Astrocyte of the hippocampus (primary cell): Measurements from ENCODE around the gene KLHL22.
A peak's percentile ranks its signal among the peaks of the same experiment; 100 is the strongest.
"Not testable (repeated sequence)": the region's sequence is repeated elsewhere in the genome, so short reads cannot be mapped to it uniquely, and the experiment has no call there.

ENCODE experiments used
- DNase-seq: peaks from one replicate; pipeline ENCODE4 v3.0.0; 2011; ENCODE audit warnings: low read depth, low spot score

The KLHL22 gene

DNA sequence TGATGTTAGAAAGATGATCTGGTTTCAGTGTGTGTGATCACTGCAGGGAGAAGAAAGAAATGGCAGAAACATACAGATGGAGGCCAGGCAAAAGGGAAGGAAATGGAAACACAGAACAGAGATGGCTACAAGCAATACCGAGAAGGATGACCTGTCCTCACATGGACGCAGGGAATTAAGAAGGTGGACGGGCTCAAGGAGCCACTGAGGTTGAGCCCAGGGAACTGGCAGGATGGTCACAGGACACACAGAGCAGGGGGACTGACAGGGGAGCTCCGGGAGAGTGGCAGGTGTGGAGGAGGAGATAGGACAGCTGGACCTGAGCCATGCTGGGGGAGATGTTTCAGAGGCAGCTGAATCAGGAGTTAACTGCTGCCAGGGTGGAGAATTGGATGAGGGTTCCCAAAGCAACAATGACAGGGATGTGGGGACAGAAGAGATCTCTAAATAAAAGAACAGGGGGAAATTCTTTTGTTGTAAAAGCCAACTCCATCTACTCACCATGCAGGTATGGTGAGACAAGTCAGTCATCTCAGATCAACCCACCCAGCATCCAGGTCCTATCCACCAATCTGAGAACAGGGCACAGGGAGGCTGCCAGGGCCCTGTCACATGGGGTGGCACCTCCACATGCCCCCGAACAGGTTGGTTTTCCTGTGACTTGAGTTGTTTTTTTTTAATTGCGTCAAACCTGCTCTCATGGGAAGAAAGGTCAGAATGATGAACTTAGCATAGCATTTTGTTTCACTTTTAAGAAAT, 26.3 kb downstream of the KLHL22 start:
- DNase-seq, result no peak

GRCh38 chr22:20466659-20467379, 28.8 kb downstream of the KLHL22 start:
- DNase-seq, result no peak

DNA sequence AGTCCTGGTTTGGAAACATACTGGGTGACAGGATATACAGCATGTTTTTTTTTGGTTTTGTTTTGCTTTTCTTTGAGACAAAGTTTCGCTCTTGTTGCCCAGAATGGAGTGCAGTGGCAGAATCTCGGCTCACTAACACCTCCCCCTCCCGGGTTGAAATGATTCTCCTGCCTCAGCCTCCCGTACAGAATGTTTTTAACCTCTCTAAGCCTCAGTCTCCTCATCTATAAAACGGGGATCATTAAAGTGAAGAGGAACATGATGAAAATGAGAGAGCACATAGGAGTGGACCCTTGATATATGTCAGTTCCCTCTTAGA, 29.9 kb downstream of the KLHL22 start:
- DNase-seq, result no peak

DNA sequence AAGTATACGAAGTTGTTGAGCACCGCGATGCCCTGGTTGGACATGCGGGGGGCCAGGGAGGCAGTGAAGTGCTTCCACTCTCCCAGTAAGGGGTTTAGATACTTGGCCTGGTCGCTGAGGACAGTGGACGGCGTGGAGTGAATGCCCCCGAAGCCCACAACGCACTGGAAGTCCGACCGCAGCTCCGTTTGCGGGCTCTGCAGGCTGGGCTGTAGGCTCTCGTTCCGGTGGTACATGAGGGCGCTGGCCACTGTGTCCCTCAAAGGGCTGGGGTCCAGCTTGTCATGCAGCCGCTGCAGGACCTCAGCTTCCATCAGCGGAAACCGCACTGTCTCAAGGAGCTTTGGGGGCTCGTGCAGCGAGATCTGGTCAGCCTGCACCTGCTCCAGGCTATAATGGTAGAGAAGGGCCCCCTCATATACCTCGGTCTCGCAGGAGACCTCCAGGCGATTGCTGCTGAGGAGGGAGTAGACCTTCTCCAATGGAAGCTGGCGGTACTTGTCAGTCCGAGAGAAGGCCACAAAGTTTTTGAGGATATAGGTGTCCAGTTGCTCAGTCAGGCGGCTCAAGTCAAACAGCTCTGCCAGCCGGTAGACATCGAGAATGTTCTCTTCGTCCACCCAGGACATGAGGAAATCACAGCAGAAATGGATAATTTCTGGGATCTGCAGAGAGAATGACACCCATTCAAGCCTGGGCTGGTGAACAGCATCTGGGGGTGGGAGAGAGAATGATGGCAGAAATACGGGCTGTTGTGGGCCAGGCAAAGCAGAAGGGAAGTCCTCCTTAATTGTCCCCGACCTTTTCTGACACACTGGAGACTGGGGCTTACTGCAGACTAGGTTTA, 30.5 kb downstream of the KLHL22 start:
- no peak for DNase-seq

GRCh38 chr22:20464096-20464614, 31.4 kb downstream of the KLHL22 start:
- DNase-seq, result no peak

- no peak for DNase-seq
Measured at GRCh38 chr22:20463324-20464095, 32.1 kb downstream of the KLHL22 start.

DNA sequence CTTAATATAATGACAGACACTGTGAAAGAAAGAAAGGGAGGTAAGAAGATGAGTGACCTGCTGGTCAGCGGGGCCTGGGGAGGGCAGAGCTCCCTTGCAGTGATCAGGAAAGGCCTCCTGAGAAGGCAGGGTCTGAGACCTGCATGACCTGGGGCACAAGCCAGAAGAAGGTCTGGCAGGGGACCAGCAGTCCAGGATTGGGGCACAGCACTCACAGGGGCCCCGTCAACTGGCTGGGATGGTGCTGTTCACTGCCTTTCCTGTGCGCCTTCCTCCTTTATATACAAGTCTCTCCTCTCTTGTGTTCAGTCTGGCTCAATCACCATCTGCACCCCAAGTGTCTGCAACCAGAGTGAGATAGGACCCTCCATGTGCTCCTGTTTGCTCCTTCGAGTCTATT, 35.7 kb downstream of the KLHL22 start:
- DNase-seq, result no peak

GRCh38 chr22:20459152-20459542, 36.4 kb downstream of the KLHL22 start:
- DNase-seq, result no peak

DNA sequence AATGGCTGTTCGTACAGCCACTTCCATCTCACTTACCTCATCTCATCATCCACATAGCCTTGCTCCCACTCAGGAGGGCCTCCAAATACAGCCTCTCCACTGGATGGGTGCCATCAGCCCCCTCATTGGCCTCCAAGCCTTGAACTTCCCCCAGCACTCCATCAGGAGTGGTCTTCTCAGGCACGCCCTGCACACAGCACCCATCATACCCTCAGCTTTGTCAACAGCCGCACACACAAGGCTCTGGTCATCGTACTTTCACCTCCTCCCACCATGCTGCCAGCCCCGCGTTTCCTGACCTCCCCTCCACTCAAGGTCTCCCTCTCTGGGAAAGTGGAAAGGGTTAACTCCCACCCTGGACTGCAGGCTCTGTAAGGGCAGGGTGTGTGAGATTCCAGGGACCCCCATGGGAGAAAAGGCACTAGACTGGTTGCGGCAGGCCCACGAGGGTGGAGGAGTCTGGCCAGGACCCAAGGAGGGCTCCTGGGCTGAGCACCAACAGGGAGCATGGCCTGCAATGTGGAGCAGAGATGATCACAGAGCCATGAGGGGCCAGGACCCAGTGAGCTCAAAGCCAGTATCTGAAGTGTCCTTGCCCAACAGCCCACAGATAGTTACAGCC, 37.0 kb downstream of the KLHL22 start:
- no peak for DNase-seq

DNA sequence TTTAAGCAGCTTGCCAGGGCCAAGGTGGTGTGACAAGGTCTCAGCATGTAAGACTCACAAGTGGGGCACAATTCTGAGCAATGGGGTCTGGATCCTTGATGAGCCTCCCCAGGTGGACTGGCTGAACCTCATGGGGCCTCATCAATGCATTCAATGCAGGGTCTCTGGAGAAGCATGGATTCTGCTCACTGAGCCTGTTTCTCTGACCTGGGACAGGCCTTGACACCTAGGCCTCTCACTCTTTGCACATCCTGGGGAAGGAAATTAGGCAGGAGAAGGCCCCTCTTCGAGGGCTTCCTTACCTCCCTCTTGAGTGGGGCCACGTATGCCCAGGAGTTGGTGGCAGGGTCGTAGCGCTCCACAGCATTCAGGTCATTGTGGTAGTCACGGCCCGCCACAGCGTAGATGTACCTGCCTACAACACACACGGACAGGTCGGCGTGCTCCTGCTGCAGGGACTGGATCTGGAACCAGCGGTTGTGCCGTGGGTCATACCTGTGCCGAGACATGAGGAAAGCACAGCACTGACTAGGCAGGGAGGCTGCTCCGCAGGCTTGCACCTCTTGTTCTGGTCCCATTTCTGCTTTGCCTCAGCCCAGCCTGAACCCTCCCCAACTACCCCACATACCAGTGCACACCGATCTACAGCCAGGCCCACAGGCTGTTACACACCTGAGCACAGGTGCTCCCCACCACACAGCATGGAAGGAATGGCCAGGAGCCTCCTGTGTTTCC, 37.9 kb downstream of the KLHL22 start:
- DNase-seq, result no peak

- no peak for DNase-seq
Measured at GRCh38 chr22:20456722-20457076, 38.9 kb downstream of the KLHL22 start.

GRCh38 chr22:20456064-20456721, 39.4 kb downstream of the KLHL22 start:
- DNase-seq, result peak; percentile 94

DNA sequence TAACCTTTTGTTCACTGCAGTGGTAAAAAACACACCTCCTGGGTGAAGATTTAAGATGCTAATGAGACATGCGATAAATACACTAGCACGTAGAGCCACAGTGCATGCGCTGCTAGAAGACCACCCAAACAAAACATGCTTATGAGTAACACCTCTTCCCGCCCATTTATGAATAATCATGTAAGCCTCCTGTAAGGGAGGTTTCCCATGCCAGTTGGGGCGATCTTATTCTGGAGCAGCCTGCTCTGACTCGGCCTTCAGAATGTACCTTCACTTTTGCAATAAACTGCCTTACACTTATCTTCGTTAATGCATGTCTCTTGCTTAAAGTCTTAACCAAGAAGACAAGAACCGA, 39.9 kb downstream of the KLHL22 start:
- no peak for DNase-seq

DNA sequence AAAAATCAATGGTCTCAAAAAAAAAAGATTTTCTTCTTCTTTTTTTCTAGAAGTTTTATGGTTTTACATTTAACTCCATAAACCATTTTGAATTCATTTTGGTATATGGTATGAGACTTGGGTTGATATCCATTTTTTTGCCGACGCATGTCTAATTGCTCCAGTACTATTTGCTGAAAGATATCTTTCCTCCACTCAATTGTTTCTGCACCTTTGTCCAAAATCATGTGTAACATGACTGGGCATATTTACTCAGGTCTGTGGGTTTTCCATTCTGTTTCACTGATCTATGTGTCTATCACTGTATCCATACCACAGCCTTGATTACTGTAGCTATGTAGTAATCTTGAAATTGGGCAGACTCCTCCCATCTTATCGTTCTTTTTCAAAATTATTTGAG, 42.4 kb downstream of the KLHL22 start:
- DNase-seq, result no peak

GRCh38 chr22:20451920-20452319, 43.7 kb downstream of the KLHL22 start:
- DNase-seq, result no peak

GRCh38 chr22:20451129-20451778, 44.3 kb downstream of the KLHL22 start:
- DNase-seq, result not testable (repeated sequence)

DNA sequence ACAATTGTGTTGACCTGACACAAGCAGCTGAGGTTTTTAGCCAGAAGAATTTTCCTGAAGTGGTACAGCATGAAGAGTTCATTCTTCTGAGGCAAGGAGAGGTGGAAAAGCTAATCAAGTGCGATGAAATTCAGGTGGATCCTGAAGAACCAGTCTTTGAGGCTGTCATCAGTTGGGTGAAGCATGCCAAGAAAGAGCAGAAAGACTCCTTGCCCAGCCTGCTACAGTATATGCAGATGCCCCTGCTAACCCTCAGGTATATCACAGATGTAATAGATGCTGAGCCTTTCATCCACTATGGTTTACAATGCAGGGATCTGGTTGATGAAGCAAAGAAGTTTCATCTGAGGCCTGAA, 45.1 kb downstream of the KLHL22 start:
- no peak for DNase-seq

- no peak for DNase-seq
Measured at GRCh38 chr22:20449819-20450550, 45.6 kb downstream of the KLHL22 start.

GRCh38 chr22:20448630-20449029, 47.0 kb downstream of the KLHL22 start:
- no peak for DNase-seq
